ENCODE results near the gene AGK. TPM values are rescaled to one million over a fixed set of nuclear protein-coding genes. Genes with fewer than 3 reads are reported as not detected.

AGK gene
- total RNA-seq, 1 experiment from 2014 or later = 32.2 TPM

GRCh38 chr7:141679014-141679413 is 127.8 kb downstream of the AGK start:
- ChIA-PET POLR2A (no interaction called here), CTCF (interaction anchor here (1.7 kb wide), 1 partner anchor 24 kb away, joined by 4 read pairs; no protein-coding TSS in a partner anchor)
- peaks cover 2% of the 10 kb centered on the region; the same call in 1 of the 2 replicates for H3K36me3 Mint-ChIP-seq
- TF ChIP-seq OVOL2 (CRISPR knock-in tag; IDR thresholded peaks at IDR 0.05; ENCODE audit: borderline replicate concordance) (no peak), GTF2I (CRISPR knock-in tag; conservative IDR thresholded peaks at IDR 0.05) (no peak), HMGA2 (CRISPR knock-in tag; IDR thresholded peaks at IDR 0.05) (no peak), MXD4 (CRISPR knock-in tag; IDR thresholded peaks at IDR 0.05; ENCODE audit: borderline replicate concordance) (no peak), NFATC4 (CRISPR knock-in tag; IDR thresholded peaks at IDR 0.05) (no peak), CBFB (CRISPR knock-in tag; IDR thresholded peaks at IDR 0.05; ENCODE audit: low read depth) (no peak), ESRRA (CRISPR knock-in tag; IDR thresholded peaks at IDR 0.05; ENCODE audit: borderline replicate concordance) (no peak), RELA (CRISPR knock-in tag; IDR thresholded peaks at IDR 0.05; ENCODE audit: borderline replicate concordance) (no peak), NR2C2 (CRISPR knock-in tag; IDR thresholded peaks at IDR 0.05) (no peak)
- TF ChIP-seq, protein P1, sequence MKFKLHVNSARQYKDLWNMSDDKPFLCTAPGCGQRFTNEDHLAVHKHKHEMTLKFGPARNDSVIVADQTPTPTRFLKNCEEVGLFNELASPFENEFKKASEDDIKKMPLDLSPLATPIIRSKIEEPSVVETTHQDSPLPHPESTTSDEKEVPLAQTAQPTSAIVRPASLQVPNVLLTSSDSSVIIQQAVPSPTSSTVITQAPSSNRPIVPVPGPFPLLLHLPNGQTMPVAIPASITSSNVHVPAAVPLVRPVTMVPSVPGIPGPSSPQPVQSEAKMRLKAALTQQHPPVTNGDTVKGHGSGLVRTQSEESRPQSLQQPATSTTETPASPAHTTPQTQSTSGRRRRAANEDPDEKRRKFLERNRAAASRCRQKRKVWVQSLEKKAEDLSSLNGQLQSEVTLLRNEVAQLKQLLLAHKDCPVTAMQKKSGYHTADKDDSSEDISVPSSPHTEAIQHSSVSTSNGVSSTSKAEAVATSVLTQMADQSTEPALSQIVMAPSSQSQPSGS (CRISPR knock-in tag; IDR thresholded peaks at IDR 0.05; ENCODE audit: borderline replicate concordance, low read depth) = no peak
- TF ChIP-seq, protein P2, sequence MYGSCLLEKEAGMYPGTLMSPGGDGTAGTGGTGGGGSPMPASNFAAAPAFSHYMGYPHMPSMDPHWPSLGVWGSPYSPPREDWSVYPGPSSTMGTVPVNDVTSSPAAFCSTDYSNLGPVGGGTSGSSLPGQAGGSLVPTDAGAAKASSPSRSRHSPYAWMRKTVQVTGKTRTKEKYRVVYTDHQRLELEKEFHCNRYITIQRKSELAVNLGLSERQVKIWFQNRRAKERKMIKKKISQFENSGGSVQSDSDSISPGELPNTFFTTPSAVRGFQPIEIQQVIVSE (CRISPR knock-in tag; IDR thresholded peaks at IDR 0.05; ENCODE audit: borderline replicate concordance) = no peak
- TF ChIP-seq, protein P3, sequence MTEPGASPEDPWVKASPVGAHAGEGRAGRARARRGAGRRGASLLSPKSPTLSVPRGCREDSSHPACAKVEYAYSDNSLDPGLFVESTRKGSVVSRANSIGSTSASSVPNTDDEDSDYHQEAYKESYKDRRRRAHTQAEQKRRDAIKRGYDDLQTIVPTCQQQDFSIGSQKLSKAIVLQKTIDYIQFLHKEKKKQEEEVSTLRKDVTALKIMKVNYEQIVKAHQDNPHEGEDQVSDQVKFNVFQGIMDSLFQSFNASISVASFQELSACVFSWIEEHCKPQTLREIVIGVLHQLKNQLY (CRISPR knock-in tag; IDR thresholded peaks at IDR 0.05) = no peak
- no peaks in the 10 kb centered on the region for H3K9me3 Mint-ChIP-seq
- H3K4me3 Mint-ChIP-seq = no peak overlapping the region
- no peak overlapping the region for H3K27ac Mint-ChIP-seq
- ATAC-seq (no peak), DNase-seq (ENCODE audit: low spot score) (no peak)
- peaks cover 7% of the 10 kb centered on the region for H3K4me1 Mint-ChIP-seq
- no peaks in the 10 kb centered on the region for H3K27me3 Mint-ChIP-seq (ENCODE audit: low read depth)

DNA sequence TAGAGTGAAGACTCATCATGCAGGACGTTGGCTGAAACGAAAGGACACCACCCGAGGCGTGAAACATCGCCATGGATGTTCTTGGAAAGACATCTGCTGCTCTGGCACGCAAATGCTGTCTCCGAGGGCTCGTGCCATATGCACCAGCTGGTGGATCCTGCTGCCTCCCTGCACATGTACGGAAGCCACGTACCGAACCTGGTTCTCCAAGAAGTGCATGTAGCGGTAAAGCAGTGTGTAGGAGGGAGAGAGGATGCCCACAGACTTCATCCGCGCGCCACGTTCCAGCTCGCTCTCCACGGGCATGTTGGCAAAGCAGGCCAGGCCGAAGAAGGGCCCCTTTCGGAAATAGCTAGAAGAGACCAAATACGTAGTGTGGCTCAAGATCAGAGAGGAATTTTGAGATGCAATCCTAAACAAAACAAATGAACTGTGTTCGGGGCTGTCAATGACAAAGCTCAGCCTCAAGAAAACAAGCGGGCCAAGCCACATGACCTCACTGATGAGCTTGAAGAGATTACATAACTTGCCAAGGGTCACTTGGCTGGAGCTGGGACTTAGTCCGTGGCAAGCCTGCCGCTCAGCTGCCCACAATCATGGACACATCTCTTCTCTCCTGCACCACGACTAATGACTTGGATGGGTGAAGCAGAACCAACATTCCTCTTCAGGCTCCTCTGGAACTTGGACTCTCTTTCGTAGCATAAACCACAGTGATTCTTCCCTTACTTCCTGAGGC is 134.2 kb downstream of the AGK start:
- Mint-ChIP-seq H3K27ac (no peak overlapping the region), H3K4me3 (no peak overlapping the region), H3K4me1 (peaks cover 10% of the 10 kb centered on the region), H3K27me3 (ENCODE audit: low read depth) (no peaks in the 10 kb centered on the region), H3K36me3 (peaks cover 8% of the 10 kb centered on the region; the same call in 1 of the 2 replicates), H3K9me3 (no peaks in the 10 kb centered on the region)
- ATAC-seq (no peak), DNase-seq (ENCODE audit: low spot score) (no peak)
- ChIA-PET POLR2A (no interaction called here), CTCF (interaction anchor here (1.2 to 2.3 kb wide), 2 partner anchors 11 to 31 kb away, joined by 4 to 9 read pairs; no protein-coding TSS in a partner anchor)
- TF ChIP-seq, protein P4, sequence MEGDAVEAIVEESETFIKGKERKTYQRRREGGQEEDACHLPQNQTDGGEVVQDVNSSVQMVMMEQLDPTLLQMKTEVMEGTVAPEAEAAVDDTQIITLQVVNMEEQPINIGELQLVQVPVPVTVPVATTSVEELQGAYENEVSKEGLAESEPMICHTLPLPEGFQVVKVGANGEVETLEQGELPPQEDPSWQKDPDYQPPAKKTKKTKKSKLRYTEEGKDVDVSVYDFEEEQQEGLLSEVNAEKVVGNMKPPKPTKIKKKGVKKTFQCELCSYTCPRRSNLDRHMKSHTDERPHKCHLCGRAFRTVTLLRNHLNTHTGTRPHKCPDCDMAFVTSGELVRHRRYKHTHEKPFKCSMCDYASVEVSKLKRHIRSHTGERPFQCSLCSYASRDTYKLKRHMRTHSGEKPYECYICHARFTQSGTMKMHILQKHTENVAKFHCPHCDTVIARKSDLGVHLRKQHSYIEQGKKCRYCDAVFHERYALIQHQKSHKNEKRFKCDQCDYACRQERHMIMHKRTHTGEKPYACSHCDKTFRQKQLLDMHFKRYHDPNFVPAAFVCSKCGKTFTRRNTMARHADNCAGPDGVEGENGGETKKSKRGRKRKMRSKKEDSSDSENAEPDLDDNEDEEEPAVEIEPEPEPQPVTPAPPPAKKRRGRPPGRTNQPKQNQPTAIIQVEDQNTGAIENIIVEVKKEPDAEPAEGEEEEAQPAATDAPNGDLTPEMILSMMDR (IDR thresholded peaks at IDR 0.05) = no peak
- TF ChIP-seq CREB1 (CRISPR knock-in tag; IDR thresholded peaks at IDR 0.05) = no peak
- TF ChIP-seq FOXP4 (CRISPR knock-in tag; IDR thresholded peaks at IDR 0.05) = no peak
- no peak for TF ChIP-seq CREM (CRISPR knock-in tag; IDR thresholded peaks at IDR 0.05)
- TF ChIP-seq ETV6 (CRISPR knock-in tag; IDR thresholded peaks at IDR 0.05) = no peak
- TF ChIP-seq ZSCAN18 (CRISPR knock-in tag; IDR thresholded peaks at IDR 0.05) = no peak
- no peak for TF ChIP-seq NFE2L1 (CRISPR knock-in tag; IDR thresholded peaks at IDR 0.05)
- no peak for TF ChIP-seq E2F1 (CRISPR knock-in tag; IDR thresholded peaks at IDR 0.05)
- TF ChIP-seq, protein P1 (CRISPR knock-in tag; IDR thresholded peaks at IDR 0.05; ENCODE audit: borderline replicate concordance, low read depth) = no peak
- TF ChIP-seq, protein P5, sequence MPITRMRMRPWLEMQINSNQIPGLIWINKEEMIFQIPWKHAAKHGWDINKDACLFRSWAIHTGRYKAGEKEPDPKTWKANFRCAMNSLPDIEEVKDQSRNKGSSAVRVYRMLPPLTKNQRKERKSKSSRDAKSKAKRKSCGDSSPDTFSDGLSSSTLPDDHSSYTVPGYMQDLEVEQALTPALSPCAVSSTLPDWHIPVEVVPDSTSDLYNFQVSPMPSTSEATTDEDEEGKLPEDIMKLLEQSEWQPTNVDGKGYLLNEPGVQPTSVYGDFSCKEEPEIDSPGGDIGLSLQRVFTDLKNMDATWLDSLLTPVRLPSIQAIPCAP (CRISPR knock-in tag; IDR thresholded peaks at IDR 0.05) = no peak
- no peak for TF ChIP-seq ZNF121 (CRISPR knock-in tag; IDR thresholded peaks at IDR 0.05)
- TF ChIP-seq IRF2 (CRISPR knock-in tag; IDR thresholded peaks at IDR 0.05; ENCODE audit: borderline replicate concordance, low read depth) = no peak
